M059J (cell line): ENCODE measurements around the gene AFDN. TPM values are rescaled to one million over a fixed set of nuclear protein-coding genes. Genes with fewer than 3 reads are reported as not detected.

Experiments
- DNase-seq: peaks from one replicate; pipeline ENCODE4 v3.0.0-alpha.2; 2012; ENCODE audit warnings: low read depth
- total RNA-seq: library from RNA; depleted of rRNA; stranded (reverse); fragments of >200 nt; shearing (Covaris generic); gene quantifications from 2 replicates; pipeline ENCODE4 v1.2.3, GENCODE V29; 2014

Gene AFDN
- total RNA-seq, 1 experiment from 2014 or later, result 32.3 TPM

DNA sequence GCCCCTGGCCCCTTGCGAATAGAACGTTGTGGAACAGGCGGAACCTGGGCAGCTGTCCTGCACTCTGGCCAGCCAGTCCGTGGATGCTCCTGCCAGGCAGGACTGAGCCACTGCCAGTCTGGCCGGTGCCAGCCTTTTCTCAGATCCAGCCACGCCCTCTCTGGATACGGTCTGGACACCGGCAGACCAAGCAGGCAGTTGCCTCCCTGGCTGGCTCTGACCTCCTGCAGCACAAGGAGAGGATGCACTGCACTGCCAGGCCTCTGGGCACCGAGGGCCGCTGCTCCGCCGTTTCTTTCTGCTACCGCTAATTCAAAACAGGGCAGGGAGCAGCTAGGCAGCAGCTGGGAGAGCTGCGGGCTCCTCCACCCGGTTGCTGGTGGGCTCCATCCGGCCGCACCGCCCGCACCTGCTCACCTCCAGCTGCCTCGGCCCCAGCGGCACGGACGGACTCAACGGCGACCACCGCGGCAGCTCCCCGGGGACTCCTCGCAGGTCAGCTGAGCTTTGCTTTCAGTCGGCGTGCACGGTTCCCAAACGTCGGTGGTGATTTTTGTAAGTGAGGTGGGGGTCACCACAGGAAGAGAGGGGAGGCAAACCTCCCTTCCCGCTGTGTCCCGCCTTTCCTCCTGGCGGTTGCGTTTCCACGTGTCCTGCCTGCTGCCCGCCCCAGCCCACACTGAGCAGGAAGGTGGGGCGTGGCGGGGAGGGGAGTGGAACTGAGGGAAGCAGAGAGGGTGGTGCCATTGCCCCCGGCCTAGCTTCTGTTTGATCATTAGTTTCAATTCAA lies 30.3 kb upstream of the AFDN start:
- peak; percentile 21 for DNase-seq

- DNase-seq, result no peak
Observed at GRCh38 chr6:167797011-167797471, 29.7 kb upstream of the AFDN start.

- DNase-seq, result peak; percentile 41
Observed at GRCh38 chr6:167797476-167798265, 29.0 kb upstream of the AFDN start.

DNA sequence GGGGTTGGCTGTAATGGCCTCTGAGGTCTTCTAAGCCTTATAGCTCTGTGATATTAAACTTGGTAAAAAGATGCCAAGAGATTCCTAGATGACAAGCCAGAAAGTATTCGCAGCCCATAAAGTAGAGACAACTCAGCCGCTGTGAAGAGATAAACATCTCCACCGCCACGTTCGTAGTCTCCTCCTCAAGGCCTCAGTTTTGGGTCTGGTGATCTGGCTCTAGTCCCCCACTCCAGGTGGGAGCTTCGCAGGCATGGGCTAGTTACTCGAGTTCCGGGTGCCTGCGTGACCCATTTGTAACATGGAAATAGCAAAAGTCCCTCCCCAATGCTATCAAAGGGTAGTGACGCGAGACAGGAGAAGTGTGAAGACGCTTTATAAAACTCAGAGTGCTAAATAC lies 28.3 kb upstream of the AFDN start:
- DNase-seq, result no peak

DNA sequence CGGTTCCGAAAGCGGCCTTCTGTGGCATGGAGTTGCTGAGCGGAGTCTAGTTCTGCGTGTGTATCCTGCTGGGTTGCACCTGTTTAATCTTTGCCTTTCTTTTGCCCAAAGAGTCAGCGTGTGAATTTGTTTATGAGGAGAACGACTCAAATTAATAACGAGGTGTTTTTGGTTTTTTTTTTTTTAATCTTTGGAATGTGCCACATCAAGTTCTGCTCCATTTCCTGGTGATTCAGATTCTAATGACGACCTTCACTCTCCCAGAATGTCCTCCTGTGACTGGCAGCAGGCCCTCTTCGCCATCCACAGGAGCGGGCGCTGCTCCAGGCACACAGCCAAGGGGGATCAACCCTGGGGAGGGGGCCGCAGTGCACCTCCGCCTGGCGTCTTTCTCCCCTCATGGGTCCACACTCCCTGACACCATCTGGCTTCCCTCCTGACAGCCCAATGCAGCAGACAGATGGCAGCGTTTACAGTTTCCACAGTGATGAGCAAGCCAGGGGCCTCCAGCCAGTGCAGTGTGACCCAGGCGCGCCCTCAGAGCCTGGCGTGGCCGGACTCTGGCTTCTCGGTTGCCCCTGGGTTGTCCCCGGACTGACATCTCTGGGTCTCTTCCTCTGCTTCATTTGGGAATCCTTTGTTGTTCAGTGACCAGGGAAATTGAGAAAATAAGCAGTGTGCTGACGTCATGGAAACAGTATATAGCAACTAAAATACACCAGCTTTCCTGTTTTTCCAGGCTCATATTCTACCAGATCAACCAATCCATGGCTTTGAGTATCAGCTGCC lies 27.5 kb upstream of the AFDN start:
- peak; percentile 32 for DNase-seq

DNA sequence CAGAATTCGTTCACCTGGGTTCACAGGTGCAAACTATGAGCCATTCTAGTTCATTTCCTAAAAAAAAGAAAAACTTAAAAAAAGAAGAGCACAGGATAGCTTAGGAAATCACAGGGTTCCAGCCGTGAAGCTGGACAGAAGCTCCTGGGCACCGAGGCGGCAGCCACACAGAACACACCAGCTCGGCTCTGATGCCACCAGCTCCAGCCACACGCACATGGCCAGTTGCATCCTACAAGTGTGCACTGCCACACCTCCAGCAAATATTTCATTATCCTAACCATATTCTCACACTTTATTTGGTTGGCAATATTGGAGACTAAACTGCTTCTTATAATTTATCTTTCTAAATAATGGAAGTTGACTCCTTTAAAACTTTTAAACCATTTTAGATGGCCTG lies 26.2 kb upstream of the AFDN start:
- no peak for DNase-seq

- no peak for DNase-seq
Observed at GRCh38 chr6:167801263-167801662, 25.4 kb upstream of the AFDN start.

DNA sequence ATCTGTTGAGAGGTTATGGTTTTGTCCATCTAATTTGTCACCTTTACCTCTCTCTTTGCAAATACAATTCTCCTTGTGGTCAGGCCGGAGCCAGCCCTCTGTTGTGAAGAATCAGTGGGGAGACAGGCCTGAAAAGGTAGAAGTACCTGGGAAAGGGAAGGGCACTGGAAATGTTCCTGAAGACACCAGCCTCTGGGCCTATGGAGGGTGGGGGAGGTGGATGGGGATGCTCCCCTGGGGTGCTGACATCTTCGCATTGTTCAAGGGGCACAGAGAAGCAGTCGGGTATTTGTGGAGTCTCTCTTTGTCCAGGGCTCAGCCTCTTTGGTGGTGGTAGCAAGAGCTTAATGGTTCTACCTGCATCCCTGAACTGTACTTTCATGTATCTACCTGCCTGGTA lies 24.4 kb upstream of the AFDN start:
- no peak for DNase-seq

GRCh38 chr6:167803816-167804215 lies 22.9 kb upstream of the AFDN start:
- DNase-seq, result no peak

DNA sequence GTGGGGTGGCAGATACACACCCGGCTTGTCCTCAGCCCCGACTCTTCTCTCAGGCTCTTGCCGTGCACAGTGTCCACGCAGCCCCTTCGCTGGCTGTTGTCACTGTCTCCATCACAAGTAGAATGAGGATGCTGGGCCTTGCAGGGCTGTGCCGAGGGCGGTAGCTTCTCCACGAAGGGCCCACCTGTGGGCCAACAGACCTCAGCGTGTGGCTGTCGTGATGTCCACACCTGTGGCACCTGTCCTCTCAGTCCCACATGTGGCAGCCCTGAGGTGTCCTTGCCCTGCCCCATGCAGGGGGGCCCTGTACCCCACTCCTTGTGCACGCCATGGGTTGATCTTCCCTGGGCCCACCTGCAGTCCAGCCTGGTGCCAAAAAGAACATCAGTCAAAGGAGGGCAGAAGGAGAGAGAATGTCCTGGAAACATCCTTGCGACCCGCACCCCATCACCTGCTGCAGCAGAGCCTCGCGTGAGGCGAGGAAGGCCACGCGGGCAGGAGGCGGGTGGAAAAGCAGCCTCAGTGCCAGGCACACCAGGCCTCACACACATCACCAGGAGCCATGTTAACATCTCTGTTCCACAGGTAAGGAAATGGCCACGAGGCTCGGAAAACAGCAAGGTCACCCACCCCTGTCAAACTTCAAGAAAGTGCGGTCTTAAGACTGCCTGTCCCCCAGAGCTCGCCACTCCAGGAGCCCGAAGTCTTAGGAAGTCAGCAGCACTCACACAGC lies 22.3 kb upstream of the AFDN start:
- DNase-seq, result no peak

GRCh38 chr6:167805349-167806060 lies 21.2 kb upstream of the AFDN start:
- no peak for DNase-seq

GRCh38 chr6:167806061-167806700 lies 20.5 kb upstream of the AFDN start:
- DNase-seq, result no peak

GRCh38 chr6:167807200-167807599 lies 19.5 kb upstream of the AFDN start:
- no peak for DNase-seq

GRCh38 chr6:167807756-167808155 lies 19.0 kb upstream of the AFDN start:
- DNase-seq, result no peak

DNA sequence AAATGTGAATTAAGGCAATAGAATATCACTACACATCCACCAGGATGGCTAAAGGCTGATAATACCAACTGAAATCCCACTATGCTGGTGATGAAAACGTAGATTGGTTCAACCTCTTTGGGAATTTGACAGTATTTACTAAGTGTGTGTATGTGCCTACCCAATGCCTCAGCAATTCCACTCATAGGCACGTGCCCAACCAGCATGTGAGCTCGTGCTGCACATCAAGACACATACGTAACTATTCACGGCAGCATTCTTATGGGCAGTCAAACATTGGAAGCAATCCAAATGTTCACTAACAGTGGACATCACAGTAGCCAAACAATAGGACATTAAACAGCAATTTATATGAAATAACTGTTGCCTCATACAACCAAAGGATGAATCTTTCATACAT lies 15.7 kb upstream of the AFDN start:
- DNase-seq, result no peak

GRCh38 chr6:167811442-167812087 lies 15.1 kb upstream of the AFDN start:
- no peak for DNase-seq

GRCh38 chr6:167812088-167812487 lies 14.6 kb upstream of the AFDN start:
- no peak for DNase-seq

DNA sequence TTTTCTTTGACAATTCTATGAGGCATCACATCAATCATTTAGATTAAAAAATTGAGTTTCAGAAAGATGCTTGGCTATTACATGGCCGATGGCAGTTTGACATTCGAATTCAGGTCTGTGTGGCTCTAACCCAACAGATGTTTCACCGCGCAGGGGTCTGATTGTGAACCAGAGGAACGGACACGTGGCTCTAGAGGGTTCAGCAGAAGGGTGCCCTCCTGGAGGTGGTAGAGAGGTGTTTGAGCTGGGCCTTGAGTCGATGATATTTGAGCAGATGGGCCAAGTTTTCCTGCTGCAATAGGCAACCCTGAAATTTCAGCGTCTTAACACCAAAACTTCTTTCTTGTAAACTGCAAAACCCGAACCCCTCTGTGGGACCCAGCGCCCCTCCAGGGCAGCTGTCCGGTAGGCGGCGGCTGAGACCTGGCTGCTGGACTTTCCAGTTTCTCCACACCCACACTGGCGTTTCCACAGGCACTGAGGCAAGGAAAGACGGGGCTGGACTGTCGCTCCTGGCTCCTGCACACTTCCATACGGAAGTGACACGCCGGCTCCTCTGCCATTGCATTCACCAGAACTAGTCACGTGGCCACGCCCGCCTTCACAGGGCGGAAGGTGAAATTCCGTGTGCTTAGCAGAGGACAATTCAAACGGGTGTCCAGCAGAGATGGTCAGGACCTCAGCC lies 11.3 kb upstream of the AFDN start:
- no peak for DNase-seq

- DNase-seq, result no peak
Observed at GRCh38 chr6:167817016-167817415, 9.7 kb upstream of the AFDN start.
